K562 treated with DMSO at 1 percent for 48 hours (cell line): ENCODE measurements around the gene TAP1. TPM values are rescaled to one million over a fixed set of nuclear protein-coding genes. Genes with fewer than 3 reads are reported as not detected.

Experiments used
- total RNA-seq: library from RNA; unstranded; fragments of 300-600 nt; gene quantifications from 2 replicates; pipeline ENCODE4 v1.2.3, GENCODE V29; 2022; ENCODE audit warnings: low replicate concordance; ENCODE audit errors: extremely low read depth

The TAP1 gene
- total RNA-seq = not detected in 2 replicates

GRCh38 chr6:32853541-32854375 lies at the start of gene TAP1, which contains the start of gene PSMB9:
TSS of gene TAP1 (minus strand) at chr6:32853704. CDS start at chr6:32853636, 68 bp downstream.
TSS of gene PSMB9 (plus strand) at chr6:32854192. CDS start at chr6:32854230, 38 bp downstream.

GRCh38 chr6:32843979-32844838 lies 9.3 kb downstream of the TAP1 start, which contains the start of gene PSMB8:
TSS of gene PSMB8 (minus strand) at chr6:32844047. CDS start at chr6:32843996, 51 bp downstream.

GRCh38 chr6:32838114-32838958 lies 15.2 kb downstream of the TAP1 start, which contains the start of gene TAP2:
TSS of gene TAP2 (minus strand) at chr6:32838739. CDS start at chr6:32838233, 506 bp downstream.

GRCh38 chr6:32816746-32817204 lies 36.7 kb downstream of the TAP1 start, which contains the start of gene HLA-DOB:
TSS of gene HLA-DOB (minus strand) at chr6:32817002. CDS start at chr6:32816951, 51 bp downstream.

Other genes starting within 250 kb of the TAP1 start
- not detected in 2 replicates for gene HLA-DQA1, start 216.3 kb downstream of the TAP1 start, total RNA-seq
- gene HLA-DQB1, start 187.0 kb downstream of the TAP1 start, total RNA-seq = not detected in 2 replicates
- gene HLA-DQA2, start 112.3 kb downstream of the TAP1 start, total RNA-seq = not detected in 2 replicates
- not detected in 2 replicates for gene HLA-DQB2, start 90.2 kb downstream of the TAP1 start, total RNA-seq
- not detected in 2 replicates for gene HLA-DOB, start 36.7 kb downstream of the TAP1 start, total RNA-seq
- not detected in 2 replicates for gene TAP2, start 15.0 kb downstream of the TAP1 start, total RNA-seq
- not detected in 2 replicates for gene PSMB8, start 9.7 kb downstream of the TAP1 start, total RNA-seq
- gene PSMB9, start 488 bp upstream of the TAP1 start, total RNA-seq = not detected in 2 replicates
- not detected in 2 replicates for gene HLA-DMB, start 87.3 kb upstream of the TAP1 start, total RNA-seq
- not detected in 2 replicates for gene HLA-DMA, start 99.4 kb upstream of the TAP1 start, total RNA-seq
- gene BRD2, start 114.9 kb upstream of the TAP1 start, total RNA-seq = not detected in 2 replicates
- not detected in 2 replicates for gene HLA-DOA, start 155.9 kb upstream of the TAP1 start, total RNA-seq
- gene HLA-DPA1, start 219.9 kb upstream of the TAP1 start, total RNA-seq = not detected in 2 replicates
- not detected in 2 replicates for gene HLA-DPB1, start 222.3 kb upstream of the TAP1 start, total RNA-seq